Measurements from ENCODE around the gene SMG6. TPM values are rescaled to one million over a fixed set of nuclear protein-coding genes. Genes with fewer than 3 reads are reported as not detected.

The SMG6 gene
- total and polyA plus RNA-seq, 2 of the 4 experiments (the other 2 are of a cell fraction) = 16.3 to 30.3 TPM

DNA sequence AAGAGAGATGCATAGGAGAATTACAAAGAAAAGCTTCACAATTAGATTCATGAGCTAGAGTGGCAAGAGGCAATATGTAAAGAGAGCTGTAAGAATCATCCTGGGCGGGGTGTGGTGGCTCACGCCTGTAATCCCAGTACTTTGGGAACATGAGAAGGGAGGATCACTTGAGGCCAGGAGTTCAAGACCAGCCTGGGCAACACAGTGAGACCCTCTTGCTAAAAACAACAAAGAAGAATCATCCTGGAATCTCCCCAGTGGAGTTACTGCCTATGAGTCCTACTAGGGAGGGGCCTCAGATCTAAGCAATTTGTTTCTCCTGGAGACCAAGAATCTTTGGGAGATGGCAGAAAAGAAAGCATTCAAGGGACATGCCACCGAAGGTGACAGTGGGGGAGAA is 129.6 kb downstream of the SMG6 start:
- H3K27me3 ChIP-seq (ENCODE audit: control insufficient read depth, insufficient read depth, low read length) = no peaks in the 10 kb centered on the region
- intact Hi-C loops (cut with micrococcal nuclease) (loop anchor here (1.0 to 2.0 kb wide), 2 partner anchors 40 to 107 kb away; no protein-coding TSS in a partner anchor), dilution Hi-C loops (cut with HindIII; ENCODE audit: low sequenced_read_pairs, unreplicated experiment) (no loop called here), in situ Hi-C loops (cut with MboI; ENCODE audit: low sequenced_read_pairs) (loop anchor here (5.0 to 10.0 kb wide), 2 partner anchors 68 to 109 kb away; no protein-coding TSS in a partner anchor)
- CTCF ChIA-PET = interaction anchor here (0.5 to 1.7 kb wide), 3 partner anchors 46 to 66 kb away, joined by 4 to 5 read pairs (median 5); no protein-coding TSS in a partner anchor
- TF ChIP-seq FOS (IDR thresholded peaks at IDR 0.05; ENCODE audit: low read depth, low read length) = peak; percentile 8; the same call in 1 of the 2 replicates
- 0 out of 2 replicates have a peak, but pooled peaks have one; percentile 21 for TF ChIP-seq SMC3 (IDR thresholded peaks at IDR 0.05; ENCODE audit: low read depth, low read length)
- TF ChIP-seq CHD1 (IDR thresholded peaks at IDR 0.05; ENCODE audit: low read depth, low read length) = no peak
- peak overlapping the region; percentile 72 for H4K5ac ChIP-seq (ENCODE audit: low read depth, low read length)
- peak overlapping the region; percentile 80 for H3K27ac ChIP-seq (ENCODE audit: insufficient read depth, low read length)
- peak; percentile 83 for DNase-seq
- no peak overlapping the region for H2AFZ ChIP-seq (replicated peaks; ENCODE audit: low read length, poor library complexity)
- peak overlapping the region; percentile 90 for H2BK5ac ChIP-seq (ENCODE audit: low read depth, low read length, poor library complexity, severe bottlenecking)
- peak overlapping the region; percentile 88 for H4K91ac ChIP-seq (ENCODE audit: insufficient read depth, low read depth, low read length)
- H3K9me1 ChIP-seq (ENCODE audit: insufficient read depth, low read length) = peaks cover 47% of the 10 kb centered on the region
- BruUV-seq (replicated peaks) = no TSS peak
- H3K4me2 ChIP-seq (ENCODE audit: low read depth, low read length) = peak overlapping the region; percentile 77
- peak overlapping the region; percentile 94 for H3K14ac ChIP-seq (replicated peaks; ENCODE audit: low read depth, low read length)
- peak overlapping the region; percentile 35 for H2AK9ac ChIP-seq (replicated peaks; ENCODE audit: low read depth, low read length, poor library complexity)
- peak overlapping the region; percentile 96 for H2BK120ac ChIP-seq (ENCODE audit: low read depth, low read length)
- H2AK5ac ChIP-seq (ENCODE audit: low read depth, low read length) = peak overlapping the region; percentile 83
- H3K4ac ChIP-seq (ENCODE audit: low read depth, low read length) = peak overlapping the region; percentile 94
- peak overlapping the region; percentile 92 for H2BK20ac ChIP-seq (ENCODE audit: low read depth, low read length)
- H4K8ac ChIP-seq (ENCODE audit: low read depth in 2 of 2, low read length in 2 of 2) = peak overlapping the region; percentile 10 to 91
- no peak overlapping the region for H3K4me3 ChIP-seq (ENCODE audit: insufficient read depth, low read depth, low read length)
- H3K9ac ChIP-seq (ENCODE audit: low read depth, low read length) = peak overlapping the region; percentile 62
- peak overlapping the region; percentile 80 for H3K18ac ChIP-seq (ENCODE audit: low read depth, low read length)
- peaks cover 10% of the 10 kb centered on the region for H3K36me3 ChIP-seq (ENCODE audit: control insufficient read depth, insufficient read depth, low read length)
- no peak for ATAC-seq (ENCODE audit: low read depth)
- POLR2A ChIA-PET (ENCODE audit: unreplicated experiment) = interaction anchor here (1.6 kb wide), 1 partner anchor 40 kb away, joined by 7 read pairs; no protein-coding TSS in a partner anchor
- 50% methylated on average over 2 of the region's 3 CpGs; no CpG with 5 or more reads in 1 of the 2 experiments for WGBS, 2 experiments (ENCODE audit: extremely low coverage in 2 of 2, insufficient read length in 1 of 2)
- H3K56ac ChIP-seq (ENCODE audit: extremely low read depth, insufficient read depth, low read length) = peak overlapping the region; percentile 68
- peaks cover 36 to 85% of the 10 kb centered on the region in 2 experiments for H3K79me1 ChIP-seq (ENCODE audit: low read depth in 1 of 2, low read length in 2 of 2)
- H3K9me3 ChIP-seq (ENCODE audit: control insufficient read depth, insufficient read depth, low read length) = no peaks in the 10 kb centered on the region
- H4K20me1 ChIP-seq (ENCODE audit: insufficient read depth, low read length) = no peaks in the 10 kb centered on the region
- H2BK15ac ChIP-seq (ENCODE audit: low read depth, low read length) = peak overlapping the region; percentile 98; the same call in 2 of the 3 replicates
- peak overlapping the region; percentile 93; the same call in 1 of the 2 replicates for H3K23ac ChIP-seq (ENCODE audit: low read depth, low read length)
- peaks cover 54% of the 10 kb centered on the region for H3K4me1 ChIP-seq (ENCODE audit: control insufficient read depth, insufficient read depth, low read length)
